Tibial nerve (tissue), 4 donors: ENCODE data around the gene DDX1. TPM values are rescaled to one million over a fixed set of nuclear protein-coding genes. Genes with fewer than 3 reads are reported as not detected.

ENCODE experiments used
- DNase-seq, 2 donors: peaks; one replicate each; pipeline ENCODE4 v3.0.0-alpha.2; 2019; ENCODE audit warnings: low spot score in 2 of 2
- H3K27ac ChIP-seq, 4 donors: fragments of 200-600 bp; sonication (generic) in 3 of 4; one replicate each; pipeline ENCODE4 v1.5.1; 2017 to 2019; ENCODE audit warnings: mild to moderate bottlenecking in 1 of 4
- H3K27me3 ChIP-seq, 2 donors: fragments of 200-600 bp; sonication (generic) in 1 of 2; one replicate each; pipeline versions ENCODE4 v1.5.1 to v1.6.0; 2017 to 2019
- H3K36me3 ChIP-seq, 3 donors: fragments of 200-600 bp; sonication (generic); one replicate each; pipeline ENCODE4 v1.5.1; 2018 to 2019
- H3K4me1 ChIP-seq, 4 donors: fragments of 200-600 bp; sonication (generic) in 3 of 4; one replicate each; pipeline ENCODE4 v1.5.1; 2017 to 2019
- H3K4me3 ChIP-seq, 4 donors: fragments of 200-600 bp; sonication (generic) in 3 of 4; one replicate each; pipeline ENCODE4 v1.5.1; 2017 to 2019; ENCODE audit warnings: mild to moderate bottlenecking in 1 of 4, moderate library complexity in 1 of 4
- H3K9me3 ChIP-seq, 4 donors: fragments of 200-600 bp; sonication (generic) in 3 of 4; one replicate each; pipeline ENCODE4 v1.5.1; 2017 to 2019
- CTCF ChIP-seq, 5 experiments: fragments of 200-600 bp in 3 of 5; fragments of 450-650 bp in 2 of 5; sonication (generic) in 3 of 5; IDR thresholded peaks; one replicate each; pipeline ENCODE4 v1.5.1; 2016 to 2019; ENCODE audit warnings: antibody characterized with exemption in 5 of 5, mild to moderate bottlenecking in 3 of 5, moderate library complexity in 2 of 5
- EP300 ChIP-seq, 2 donors: sonication (generic); formaldehyde crosslinking; IDR thresholded peaks; one replicate each; pipeline ENCODE4 v1.6.1; 2017; ENCODE audit warnings: antibody characterized with exemption in 2 of 2, mild to moderate bottlenecking in 1 of 2
- POLR2A ChIP-seq, 2 donors: fragments of 450-650 bp; IDR thresholded peaks; one replicate each; pipeline ENCODE4 v1.6.1; 2017; ENCODE audit warnings: antibody characterized with exemption in 2 of 2, mild to moderate bottlenecking in 2 of 2, moderate library complexity in 2 of 2
- WGBS, 2 donors: methylation state at CpG; one replicate each; pipeline ENCODE4 v1.1.5; 2018; 5-methylcytosine and 5-hydroxymethylcytosine counted together
- total RNA-seq, 4 donors: library from RNA; depleted of rRNA; stranded (reverse); fragments of >200 nt; gene quantifications; one replicate each; pipeline ENCODE4 v1.1.0, GENCODE V29; 2016

Gene DDX1
- total RNA-seq, 4 donors from 2014 or later = 54.9 to 64.7 (median 57.3) TPM

GRCh38 chr2:15622614-15623480 lies 31.2 kb downstream of the DDX1 start:
- DNase-seq = no peak
- no peak overlapping the region for H3K27ac ChIP-seq
- H3K9me3 ChIP-seq = no peaks in the 10 kb centered on the region
- WGBS, 2 donors = 92 to 98% methylated on average over 3 of the region's 3 CpGs
- H3K4me1 ChIP-seq = no peaks in the 10 kb centered on the region
- H3K4me3 ChIP-seq = no peak overlapping the region
- TF ChIP-seq POLR2A (IDR thresholded peaks at IDR 0.05) (no peak), CTCF (IDR thresholded peaks at IDR 0.05) (no peak), EP300 (IDR thresholded peaks at IDR 0.05) (no peak)
- peaks cover 3 to 97% (median 11%) of the 10 kb centered on the region in 3 donors for H3K36me3 ChIP-seq
- H3K27me3 ChIP-seq = no peaks in the 10 kb centered on the region

DNA sequence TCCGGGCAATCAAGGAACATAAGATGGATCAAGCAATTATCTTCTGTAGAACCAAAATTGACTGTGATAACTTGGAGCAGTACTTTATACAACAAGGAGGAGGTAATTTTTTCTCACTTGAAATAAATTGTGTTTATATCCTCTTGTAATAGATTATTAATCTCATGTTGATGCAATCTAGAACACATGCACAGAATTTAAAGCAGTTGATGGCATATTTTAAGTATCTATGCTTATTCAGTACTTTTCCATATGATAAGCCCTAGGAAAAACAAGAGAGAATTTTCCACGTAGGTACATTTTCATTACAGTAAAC lies 31.8 kb downstream of the DDX1 start:
- H3K36me3 ChIP-seq = peaks cover under 1 to 97% (median 11%) of the 10 kb centered on the region in 3 donors

GRCh38 chr2:15623898-15624541 lies 32.4 kb downstream of the DDX1 start:
- peaks cover 0 to 91% (median 9%) of the 10 kb centered on the region in 3 donors for H3K36me3 ChIP-seq
- DNase-seq = no peak
- no peaks in the 10 kb centered on the region for H3K27me3 ChIP-seq
- H3K9me3 ChIP-seq = no peaks in the 10 kb centered on the region
- H3K4me3 ChIP-seq = no peak overlapping the region
- 64 to 73% methylated on average over 4 of the region's 4 CpGs for WGBS, 2 donors
- no peak overlapping the region for H3K27ac ChIP-seq
- H3K4me1 ChIP-seq = no peaks in the 10 kb centered on the region
- TF ChIP-seq CTCF (IDR thresholded peaks at IDR 0.05) = no peak

More for the DNA sequence above, 31.8 kb downstream of the DDX1 start:
- WGBS, 2 donors = 94 to 95% methylated on average over 2 of the region's 2 CpGs
- no peak for DNase-seq
- no peak for TF ChIP-seq EP300 (IDR thresholded peaks at IDR 0.05)
- TF ChIP-seq POLR2A (IDR thresholded peaks at IDR 0.05) = no peak
- TF ChIP-seq CTCF (IDR thresholded peaks at IDR 0.05) = no peak
- Histone ChIP-seq H3K4me3 (no peak overlapping the region), H3K27ac (no peak overlapping the region), H3K4me1 (no peaks in the 10 kb centered on the region), H3K27me3 (no peaks in the 10 kb centered on the region), H3K9me3 (no peaks in the 10 kb centered on the region)

DNA sequence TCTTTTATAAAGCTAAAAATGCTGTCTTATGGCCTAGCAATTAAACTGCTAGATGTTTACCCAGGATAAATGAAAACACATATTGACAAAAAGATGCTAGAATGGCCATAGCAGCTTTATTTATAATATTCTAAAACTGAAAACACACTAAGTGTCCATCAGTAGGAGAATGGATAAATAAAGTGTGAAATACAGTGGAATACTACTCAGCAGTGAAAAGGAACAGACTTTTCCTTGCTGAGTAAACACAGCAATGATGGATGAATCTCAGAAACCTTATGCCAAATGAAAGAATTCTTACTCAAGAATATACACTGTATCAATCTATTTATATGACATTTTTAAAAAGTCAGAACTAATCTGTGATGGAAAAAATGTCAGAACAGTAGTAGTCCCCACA lies 33.2 kb downstream of the DDX1 start:
- H3K27ac ChIP-seq = no peak overlapping the region
- H3K4me3 ChIP-seq = no peak overlapping the region
- no peaks in the 10 kb centered on the region for H3K4me1 ChIP-seq
- TF ChIP-seq EP300 (IDR thresholded peaks at IDR 0.05) = no peak
- TF ChIP-seq POLR2A (IDR thresholded peaks at IDR 0.05) = no peak
- no peak for TF ChIP-seq CTCF (IDR thresholded peaks at IDR 0.05)
- H3K9me3 ChIP-seq = no peaks in the 10 kb centered on the region
- DNase-seq = no peak
- peaks cover 0 to 88% (median 6%) of the 10 kb centered on the region in 3 donors for H3K36me3 ChIP-seq
- H3K27me3 ChIP-seq = no peaks in the 10 kb centered on the region

DNA sequence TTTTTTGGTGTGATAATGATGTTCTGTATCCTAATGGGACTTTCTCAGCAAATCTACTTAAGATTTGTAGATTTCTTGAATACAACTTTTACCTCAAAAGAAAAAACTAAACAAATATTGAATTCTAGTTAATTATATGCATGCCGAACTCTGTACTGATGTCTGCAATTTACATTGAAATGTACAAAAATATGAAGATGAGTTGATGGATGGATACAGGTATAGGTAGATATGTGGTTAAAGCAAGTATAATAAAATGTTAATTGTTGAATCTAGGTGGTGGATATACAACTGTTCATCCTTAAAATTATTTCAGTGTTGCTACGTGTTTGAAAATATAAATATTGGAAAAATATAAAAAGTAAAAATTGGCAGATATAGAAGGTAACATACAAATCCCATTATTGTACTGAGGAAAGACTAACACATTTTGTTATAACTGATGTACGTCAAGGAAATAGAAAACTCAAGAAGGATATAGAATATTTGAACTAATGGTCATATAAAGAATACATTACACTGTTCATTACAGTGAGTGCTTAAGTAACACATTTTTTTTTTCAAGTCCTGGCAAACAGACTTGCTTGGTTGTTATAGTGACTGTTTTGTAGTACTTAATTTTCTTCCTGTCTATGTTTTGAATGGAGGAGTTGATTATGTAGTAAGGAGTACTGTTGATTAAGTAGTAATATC lies 33.8 kb downstream of the DDX1 start:
- no peak overlapping the region for H3K4me3 ChIP-seq
- no peak for DNase-seq
- no peak overlapping the region for H3K27ac ChIP-seq
- H3K27me3 ChIP-seq = no peaks in the 10 kb centered on the region
- 90 to 91% methylated on average over 3 of the region's 3 CpGs for WGBS, 2 donors
- no peaks in the 10 kb centered on the region for H3K9me3 ChIP-seq
- peaks cover 0 to 89% (median 6%) of the 10 kb centered on the region in 3 donors for H3K36me3 ChIP-seq
- no peaks in the 10 kb centered on the region for H3K4me1 ChIP-seq
- no peak for TF ChIP-seq POLR2A (IDR thresholded peaks at IDR 0.05)
- no peak for TF ChIP-seq EP300 (IDR thresholded peaks at IDR 0.05)
